HG03521 (cell line): ENCODE results near the gene CHST3.
"Not testable (repeated sequence)": the region's sequence is repeated elsewhere in the genome, so short reads cannot be mapped to it uniquely, and the experiment has no call there.

Experiments
- ATAC-seq: cut with Tn5 transposase; IDR thresholded peaks from one replicate; pipeline ENCODE4 v1.9.1; 2021; ENCODE audit warnings: mild to moderate bottlenecking, moderate library complexity; ENCODE audit not compliant: unreplicated experiment

Gene CHST3

GRCh38 chr10:71948496-71949067 is 15.6 kb upstream of the CHST3 start:
- ATAC-seq, result no peak

GRCh38 chr10:71950683-71951082 is 13.5 kb upstream of the CHST3 start:
- no peak for ATAC-seq

- ATAC-seq, result no peak
These were observed 11.4 kb upstream of the CHST3 start for GRCh38 chr10:71952745-71953144.

GRCh38 chr10:71957546-71958275 is 6.5 kb upstream of the CHST3 start:
- ATAC-seq, result no peak

- no peak for ATAC-seq
These were observed 4.7 kb upstream of the CHST3 start for GRCh38 chr10:71959526-71959925.

- ATAC-seq, result no peak
These were observed 2.4 kb upstream of the CHST3 start for GRCh38 chr10:71961831-71962230.

- ATAC-seq, result no peak
These were observed 1.3 kb upstream of the CHST3 start for GRCh38 chr10:71962901-71963300.

- no peak for ATAC-seq
These were observed 671 bp upstream of the CHST3 start for GRCh38 chr10:71963351-71964097.

GRCh38 chr10:71964743-71965515 is 734 bp downstream of the CHST3 start:
- ATAC-seq, result no peak

- no peak for ATAC-seq
These were observed 1.4 kb downstream of the CHST3 start for GRCh38 chr10:71965623-71966022.

- ATAC-seq, result no peak
These were observed 2.1 kb downstream of the CHST3 start for GRCh38 chr10:71966046-71967004.

GRCh38 chr10:71967958-71968357 is 3.8 kb downstream of the CHST3 start:
- ATAC-seq, result not testable (repeated sequence)

GRCh38 chr10:71968553-71969474 is 4.6 kb downstream of the CHST3 start:
- no peak for ATAC-seq

GRCh38 chr10:71969929-71970328 is 5.7 kb downstream of the CHST3 start:
- no peak for ATAC-seq

- no peak for ATAC-seq
These were observed 6.1 kb downstream of the CHST3 start for GRCh38 chr10:71970331-71970730.

GRCh38 chr10:71970869-71971268 is 6.7 kb downstream of the CHST3 start:
- ATAC-seq, result no peak

GRCh38 chr10:71971311-71971731 is 7.1 kb downstream of the CHST3 start:
- ATAC-seq, result no peak

GRCh38 chr10:71971769-71972555 is 7.8 kb downstream of the CHST3 start:
- ATAC-seq, result no peak
